Pancreas (tissue), 10 donors: ENCODE results near the gene METTL5. TPM values are rescaled to one million over a fixed set of nuclear protein-coding genes. Genes with fewer than 3 reads are reported as not detected.

ENCODE experiments used
- ATAC-seq, 4 donors: fragments of 200-7000 bp; cut with Tn5 transposase; one replicate each; pipeline versions ENCODE4 v1.8.0 to v1.9.1; 2020; ENCODE audit warnings: mild to moderate bottlenecking in 4 of 4, moderate library complexity in 4 of 4
- DNase-seq, 6 donors: peaks; one replicate each; pipeline ENCODE4 v3.0.0-alpha.2; 2020
- FAIRE-seq: peaks from 2 replicates; lab custom pipeline; 2012; peaks lifted over from hg19 to GRCh38; lab: Jason Lieb, UNC
- H3K27ac ChIP-seq, 4 donors: fragments of 200-600 bp; sonication (generic); 1 replicate in 3 of 4; 2 replicates in 1 of 4; pipeline versions ENCODE4 v1.5.0 to v1.8.0; 2020
- H3K27me3 ChIP-seq, 4 donors: fragments of 200-600 bp; one replicate each; pipeline ENCODE4 v1.8.0; 2021
- H3K36me3 ChIP-seq, 3 donors: fragments of 200-600 bp; sonication (generic) in 1 of 3; one replicate each; pipeline versions ENCODE4 v1.5.0 to v1.8.0; 2020 to 2021
- H3K4me1 ChIP-seq, 3 donors: fragments of 200-600 bp; one replicate each; pipeline ENCODE4 v1.8.0; 2021
- H3K4me3 ChIP-seq, 4 donors: fragments of 200-600 bp; sonication (generic) in 2 of 4; one replicate each; pipeline versions ENCODE4 v1.5.0 to v1.8.0; 2020 to 2021
- H3K9me3 ChIP-seq, 4 donors: fragments of 200-600 bp; one replicate each; pipeline ENCODE4 v1.8.0; 2021
- WGBS, 2 donors: extraction: QIAGEN DNeasy Blood & Tissue Kit; methylation state at CpG; one replicate each; pipeline ENCODE4 v1.1.7; 2013; 5-methylcytosine and 5-hydroxymethylcytosine counted together
- intact Hi-C, 3 donors: fragments of 100-400 bp; cut with DNase I; formaldehyde crosslinking; loops; one replicate each; pipeline versions ENCODE4 v1.11.1 to v1.14.2; 2022
- polyA plus RNA-seq, 2 donors: library from polyadenylated mRNA; stranded (reverse); fragments of 200-250 nt; gene quantifications; one replicate each; pipeline ENCODE4 v1.2.3, GENCODE V29; 2013
- total RNA-seq, 6 donors: library from RNA; stranded (reverse); fragmentation: NEBNext Ultra II Directional in 4 of 6; extraction: Animal tissue kit (Norgen Biotek cat#: 25700) in 4 of 6; gene quantifications; one replicate each; pipeline versions ENCODE4 v1.2.1 to v1.2.4, GENCODE V29; 2021 to 2023
- TF ChIP-seq, protein P1 (sequence below), 4 donors: fragments of 200-600 bp; sonication (generic) in 3 of 4; IDR thresholded peaks; one replicate each; pipeline versions ENCODE4 v1.5.0 to v1.8.0; 2021; ENCODE audit warnings: antibody characterized with exemption in 4 of 4
- donor health status: healthy with polysubstance abuse.
- donor health status: DM: no; HTN: no; CAD: no; lungs with moderate emphysema.
- donor health status: DM: no; HTN: no; CAD: no.
- donor health status: control.
- donor health status: control.
- donor health status: Bipolar disorder and iron deficiency.
- donor health status: DM: yes; HTN: yes; CAD: no.
- donor health status: DM: no; HTN: no; CAD: no.
- donor health status: DM: no; HTN: no; CAD: no.
- donor health status: DM: yes; HTN: yes; CAD: no.

METTL5 gene
- total and polyA plus RNA-seq, 8 donors: 29.7 to 41.3 (median 33.8) TPM

DNA sequence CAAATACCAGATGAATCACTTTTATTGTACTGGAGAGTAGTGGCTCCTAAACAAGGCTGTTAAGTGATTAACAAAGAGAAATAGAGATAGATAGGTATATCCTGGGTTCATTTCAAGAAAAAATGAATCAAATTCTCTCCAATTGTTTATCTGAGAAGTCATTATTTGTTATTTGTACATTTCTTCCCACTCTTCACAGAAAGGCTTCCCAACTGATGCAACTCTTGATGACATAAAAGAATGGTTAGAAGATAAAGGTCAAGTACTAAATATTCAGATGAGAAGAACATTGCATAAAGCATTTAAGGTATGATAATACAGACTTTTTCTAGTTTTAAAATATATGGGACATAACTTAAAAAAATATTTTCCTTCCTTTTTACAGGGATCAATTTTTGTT lies 18.1 kb downstream of the METTL5 start:
- no peaks in the 10 kb centered on the region for H3K27me3 ChIP-seq
- no peak overlapping the region for H3K4me3 ChIP-seq
- no peak overlapping the region for H3K27ac ChIP-seq
- TF ChIP-seq, protein P1, sequence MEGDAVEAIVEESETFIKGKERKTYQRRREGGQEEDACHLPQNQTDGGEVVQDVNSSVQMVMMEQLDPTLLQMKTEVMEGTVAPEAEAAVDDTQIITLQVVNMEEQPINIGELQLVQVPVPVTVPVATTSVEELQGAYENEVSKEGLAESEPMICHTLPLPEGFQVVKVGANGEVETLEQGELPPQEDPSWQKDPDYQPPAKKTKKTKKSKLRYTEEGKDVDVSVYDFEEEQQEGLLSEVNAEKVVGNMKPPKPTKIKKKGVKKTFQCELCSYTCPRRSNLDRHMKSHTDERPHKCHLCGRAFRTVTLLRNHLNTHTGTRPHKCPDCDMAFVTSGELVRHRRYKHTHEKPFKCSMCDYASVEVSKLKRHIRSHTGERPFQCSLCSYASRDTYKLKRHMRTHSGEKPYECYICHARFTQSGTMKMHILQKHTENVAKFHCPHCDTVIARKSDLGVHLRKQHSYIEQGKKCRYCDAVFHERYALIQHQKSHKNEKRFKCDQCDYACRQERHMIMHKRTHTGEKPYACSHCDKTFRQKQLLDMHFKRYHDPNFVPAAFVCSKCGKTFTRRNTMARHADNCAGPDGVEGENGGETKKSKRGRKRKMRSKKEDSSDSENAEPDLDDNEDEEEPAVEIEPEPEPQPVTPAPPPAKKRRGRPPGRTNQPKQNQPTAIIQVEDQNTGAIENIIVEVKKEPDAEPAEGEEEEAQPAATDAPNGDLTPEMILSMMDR (IDR thresholded peaks at IDR 0.05): no peak
- H3K4me1 ChIP-seq: no peaks in the 10 kb centered on the region
- no peaks in the 10 kb centered on the region for H3K9me3 ChIP-seq
- ATAC-seq (no peak), DNase-seq (no peak), FAIRE-seq (no peak)
- intact Hi-C loops: no loop called here
- H3K36me3 ChIP-seq: peaks cover 0 to 54% (median 41%) of the 10 kb centered on the region in 3 donors

DNA sequence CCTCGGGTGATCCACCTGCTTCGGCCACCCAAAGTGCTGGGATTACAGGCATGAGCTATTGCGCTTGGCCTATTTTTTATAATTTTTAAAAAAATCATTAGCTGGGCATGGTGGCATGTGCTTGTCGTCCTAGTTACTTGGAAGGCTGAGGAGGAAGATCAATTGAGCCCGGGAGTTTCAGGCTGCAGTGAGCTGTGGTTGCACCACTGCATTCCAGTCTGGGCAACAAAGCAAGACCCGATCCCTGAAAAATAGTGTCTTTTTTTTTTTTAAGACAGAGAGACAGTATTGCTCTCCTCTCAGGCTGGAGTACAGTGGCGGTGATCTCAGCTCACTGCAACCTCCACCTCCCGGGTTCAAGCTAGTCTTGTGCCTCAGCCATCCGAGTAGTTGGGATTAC lies 21.2 kb downstream of the METTL5 start:
- no peak for ATAC-seq
- TF ChIP-seq, protein P1 (IDR thresholded peaks at IDR 0.05): no peak
- Histone ChIP-seq H3K9me3 (no peaks in the 10 kb centered on the region), H3K4me1 (peaks cover 0 to 4% (median 0%) of the 10 kb centered on the region in 3 donors), H3K27ac (no peak overlapping the region), H3K36me3 (peaks cover 0 to 26% (median 24%) of the 10 kb centered on the region in 3 donors), H3K27me3 (no peaks in the 10 kb centered on the region), H3K4me3 (no peak overlapping the region)
- intact Hi-C loops: no loop called here
- FAIRE-seq: no peak
- no peak for DNase-seq
- 90 to 93% methylated on average over 9 of the region's 9 CpGs for WGBS, 2 donors

DNA sequence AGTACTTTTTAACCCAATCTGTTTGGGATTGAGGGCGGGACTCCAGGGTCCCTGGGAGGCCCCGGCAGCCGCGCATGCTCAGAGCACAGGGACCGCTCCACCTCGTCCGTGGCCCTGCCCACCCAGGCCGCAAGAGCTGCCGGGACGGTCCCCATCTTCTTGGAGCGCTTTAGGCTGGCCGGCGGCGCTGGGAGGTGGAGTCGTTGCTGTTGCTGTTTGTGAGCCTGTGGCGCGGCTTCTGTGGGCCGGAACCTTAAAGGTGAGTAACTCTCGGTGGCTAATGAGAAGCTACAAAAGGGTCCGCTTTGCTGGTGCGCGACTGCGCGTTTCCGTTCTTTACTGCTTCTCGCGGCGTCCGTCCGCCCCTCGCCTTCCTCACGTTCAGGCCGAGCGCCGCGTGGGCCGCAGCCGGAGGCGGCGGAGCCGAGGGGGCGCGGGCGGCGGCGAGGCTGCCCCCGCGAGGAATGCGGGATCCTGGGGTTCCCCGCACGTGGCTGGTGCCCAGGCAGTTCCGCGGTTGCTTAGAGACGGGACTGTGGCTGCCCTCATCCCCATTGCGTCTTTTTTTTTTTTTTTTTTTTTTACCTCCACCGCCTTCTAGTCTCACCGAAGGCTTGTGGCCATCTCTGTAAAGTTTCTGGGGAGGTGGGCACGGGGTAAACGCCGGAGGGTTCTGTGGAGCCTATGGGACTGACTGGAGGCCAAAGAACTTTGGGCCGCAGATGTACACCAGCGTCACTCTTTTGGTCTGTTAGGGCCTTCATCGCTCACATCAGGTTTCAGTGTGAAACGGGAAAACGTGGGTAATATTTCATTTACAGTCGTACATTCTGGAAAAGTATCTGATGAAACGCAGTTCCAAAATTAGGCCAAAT lies 25.8 kb downstream of the METTL5 start, which contains the start of gene SSB:
SSB (plus strand) TSS at position 154 of the 875 bp plus-strand sequence. CDS start 2,090 bp downstream, outside the sequence.
- DNase-seq (peak; percentile 90 to 97 (median 92)), FAIRE-seq (no peak), ATAC-seq (peak; percentile 99 to 100 (median 100))
- intact Hi-C loops: no loop called here
- Histone ChIP-seq H3K4me1 (peaks cover 0 to 7% (median 0%) of the 10 kb centered on the region in 3 donors), H3K27me3 (no peaks in the 10 kb centered on the region), H3K4me3 (peak within 1 kb of the TSS; percentile 61 to 92 (median 78)), H3K36me3 (no peaks in the 10 kb centered on the region), H3K27ac (peak within 1 kb of the TSS; percentile 44 to 84 (median 68)), H3K9me3 (no peaks in the 10 kb centered on the region)
- TF ChIP-seq, protein P1 (IDR thresholded peaks at IDR 0.05): no peak
- WGBS, 2 donors: 0 to 1% methylated on average over 66 to 67 of the region's 67 CpGs

DNA sequence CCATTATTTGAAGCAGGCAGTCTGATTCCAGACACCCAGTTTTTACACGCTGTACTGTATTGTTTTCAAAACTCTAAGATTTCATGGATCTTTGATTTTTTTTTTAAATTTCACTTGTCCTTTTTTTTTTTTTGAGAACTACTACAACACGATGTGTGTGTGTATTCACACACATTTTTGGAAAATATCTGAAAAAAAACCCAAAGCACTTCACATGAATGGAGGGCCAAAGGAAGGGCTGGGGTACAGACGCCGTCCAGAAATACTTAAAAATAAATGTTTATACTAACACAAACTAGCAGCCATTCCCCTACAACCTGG lies 26.3 kb downstream of the METTL5 start:
- WGBS, 2 donors: 7 to 10% methylated on average over 4 of the region's 4 CpGs
- Histone ChIP-seq H3K36me3 (no peaks in the 10 kb centered on the region), H3K4me3 (peak overlapping the region; percentile 61 to 92 (median 78)), H3K4me1 (peaks cover 0 to 7% (median 0%) of the 10 kb centered on the region in 3 donors), H3K9me3 (no peaks in the 10 kb centered on the region), H3K27me3 (no peaks in the 10 kb centered on the region), H3K27ac (peak overlapping the region; percentile 44 to 84 (median 68))
- DNase-seq (no peak), FAIRE-seq (no peak), ATAC-seq (peak in 2 of 4 donors; percentile 11 to 16)
- intact Hi-C loops: no loop called here
- TF ChIP-seq, protein P1 (IDR thresholded peaks at IDR 0.05): no peak

DNA sequence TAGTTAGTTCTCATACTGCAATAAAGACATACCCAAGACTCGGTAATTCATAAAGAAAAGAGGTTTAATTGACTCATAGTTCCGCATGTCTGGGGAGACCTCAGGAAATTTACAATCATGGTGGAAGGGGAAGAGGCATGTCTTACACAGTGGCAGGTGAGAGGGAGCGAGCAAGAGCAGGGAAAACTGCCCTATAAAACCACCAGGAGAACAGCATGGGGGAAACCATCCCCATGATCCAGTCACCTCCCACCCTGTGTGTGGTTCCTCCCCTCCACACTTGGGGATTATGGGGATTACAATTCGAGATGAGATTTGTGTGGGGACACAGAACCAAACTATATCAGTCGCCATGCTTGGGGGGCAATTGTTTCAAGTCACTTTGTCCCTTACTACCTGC lies 27.1 kb downstream of the METTL5 start:
- no peak overlapping the region for H3K27ac ChIP-seq
- H3K36me3 ChIP-seq: no peaks in the 10 kb centered on the region
- TF ChIP-seq, protein P1 (IDR thresholded peaks at IDR 0.05): no peak
- FAIRE-seq (no peak), ATAC-seq (no peak), DNase-seq (no peak)
- no peak overlapping the region for H3K4me3 ChIP-seq
- intact Hi-C loops: no loop called here
- WGBS, 2 donors: 80 to 82% methylated on average over 5 of the region's 5 CpGs
- H3K27me3 ChIP-seq: no peaks in the 10 kb centered on the region
- no peaks in the 10 kb centered on the region for H3K9me3 ChIP-seq
- H3K4me1 ChIP-seq: peaks cover 0 to 7% (median 0%) of the 10 kb centered on the region in 3 donors
